WTC11 (cell line): ENCODE measurements around the gene PNP. TPM values are rescaled to one million over a fixed set of nuclear protein-coding genes. Genes with fewer than 3 reads are reported as not detected.
A peak's percentile ranks its signal among the peaks of the same experiment; 100 is the strongest.

Source experiments
- ATAC-seq: fragments of 200-7000 bp; cut with Tn5 transposase; 2 replicates; pipeline ENCODE4 v1.10.0; 2021; ENCODE audit warnings: mild to moderate bottlenecking, moderate library complexity
- CTCF ChIA-PET: fragments of 300-600 bp; sonication (Branson Sonifier 250); formaldehyde crosslinking; loops from one replicate; lab custom pipeline; 2021; ENCODE audit warnings: antibody characterized with exemption; lab: Charles Lee
- POLR2A ChIA-PET: fragments of 350-600 bp; sonication (Branson Sonifier 250); formaldehyde crosslinking; loops from one replicate; lab custom pipeline; 2021; ENCODE audit warnings: antibody characterized with exemption; lab: Charles Lee
- DNase-seq: peaks from one replicate; pipeline ENCODE4 v3.0.0; 2021; ENCODE audit warnings: low spot score
- H3K27ac Mint-ChIP-seq: 2 replicates; pipeline ENCODE4 v1.8.0; 2021; ENCODE audit warnings: mixed read lengths
- H3K27me3 Mint-ChIP-seq: 2 replicates; pipeline ENCODE4 v1.8.0; 2021; ENCODE audit warnings: low read depth, mild to moderate bottlenecking, moderate library complexity, mixed read lengths
- H3K36me3 Mint-ChIP-seq: 2 replicates; pipeline ENCODE4 v1.8.0; 2021; ENCODE audit warnings: mixed read lengths
- H3K4me1 Mint-ChIP-seq: 2 replicates; pipeline ENCODE4 v1.8.0; 2022; ENCODE audit warnings: mixed read lengths
- H3K4me3 Mint-ChIP-seq: 2 replicates; pipeline ENCODE4 v1.8.0; 2021; ENCODE audit warnings: mild to moderate bottlenecking, moderate library complexity, mixed read lengths
- H3K9me3 Mint-ChIP-seq: 2 replicates; pipeline ENCODE4 v1.8.0; 2021; ENCODE audit warnings: mixed read lengths
- AFF4 ChIP-seq: sonication (generic); formaldehyde crosslinking; IDR thresholded peaks from 2 replicates; pipeline ENCODE4 v1.8.1; 2023; ENCODE audit warnings: mild to moderate bottlenecking, missing genetic modification reagents, borderline replicate concordance
- ATF1 ChIP-seq: sonication (generic); formaldehyde crosslinking; IDR thresholded peaks from 2 replicates; pipeline ENCODE4 v1.8.1; 2023; ENCODE audit warnings: mild to moderate bottlenecking, moderate library complexity, missing genetic modification reagents
- ATF2 ChIP-seq: sonication (generic); formaldehyde crosslinking; IDR thresholded peaks from 2 replicates; pipeline ENCODE4 v1.8.1; 2022; ENCODE audit warnings: low read depth, missing genetic modification reagents, borderline replicate concordance
- ATF3 ChIP-seq: sonication (generic); formaldehyde crosslinking; conservative IDR thresholded peaks from 2 replicates; pipeline ENCODE4 v1.8.1; 2022; ENCODE audit warnings: mild to moderate bottlenecking, missing genetic modification reagents
- FOXK1 ChIP-seq: sonication (generic); formaldehyde crosslinking; IDR thresholded peaks from 2 replicates; pipeline ENCODE4 v1.8.0; 2022; ENCODE audit warnings: mild to moderate bottlenecking, moderate library complexity, missing genetic modification reagents
- IRF2 ChIP-seq: sonication (generic); formaldehyde crosslinking; IDR thresholded peaks from 2 replicates; pipeline ENCODE4 v1.8.0; 2022; ENCODE audit warnings: low read depth, missing genetic modification reagents, borderline replicate concordance
- JAZF1 ChIP-seq: fragments of 250-450 bp; sonication (Bioruptor Pico); IDR thresholded peaks from 2 replicates; pipeline ENCODE4 v1.9.0; 2021; ENCODE audit warnings: moderate library complexity, mild to moderate bottlenecking, inconsistent platforms
- MAX ChIP-seq: sonication (generic); formaldehyde crosslinking; IDR thresholded peaks from 2 replicates; pipeline ENCODE4 v1.8.0; 2022; ENCODE audit warnings: mild to moderate bottlenecking, missing genetic modification reagents
- MXD4 ChIP-seq: fragments of 250-450 bp; sonication (Bioruptor Pico); IDR thresholded peaks from 2 replicates; pipeline ENCODE4 v1.8.0; 2021; ENCODE audit warnings: mild to moderate bottlenecking, moderate library complexity, borderline replicate concordance
- MYBL2 ChIP-seq: sonication (generic); formaldehyde crosslinking; IDR thresholded peaks from 2 replicates; pipeline ENCODE4 v1.8.1; 2023; ENCODE audit warnings: mild to moderate bottlenecking, moderate library complexity, missing genetic modification reagents
- PRRX2 ChIP-seq: fragments of 250-450 bp; sonication (Bioruptor Pico); IDR thresholded peaks from 2 replicates; pipeline ENCODE4 v1.8.0; 2021; ENCODE audit warnings: mild to moderate bottlenecking
- TEAD4 ChIP-seq: sonication (generic); formaldehyde crosslinking; IDR thresholded peaks from 2 replicates; pipeline ENCODE4 v1.8.0; 2022; ENCODE audit warnings: mild to moderate bottlenecking, missing genetic modification reagents
- ZNF138 ChIP-seq: sonication (generic); formaldehyde crosslinking; conservative IDR thresholded peaks from 2 replicates; pipeline ENCODE4 v1.8.1; 2022; ENCODE audit warnings: mild to moderate bottlenecking, moderate library complexity, missing genetic modification reagents
- ZNF281 ChIP-seq: sonication (generic); formaldehyde crosslinking; IDR thresholded peaks from 2 replicates; pipeline ENCODE4 v1.8.0; 2023; ENCODE audit warnings: mild to moderate bottlenecking, missing genetic modification reagents
- ZNF425 ChIP-seq: fragments of 250-450 bp; sonication (Bioruptor Pico); conservative IDR thresholded peaks from 2 replicates; pipeline ENCODE4 v1.9.0; 2021; ENCODE audit warnings: mild to moderate bottlenecking
- ZNF532 ChIP-seq: fragments of 250-450 bp; sonication (Bioruptor Pico); IDR thresholded peaks from 2 replicates; pipeline ENCODE4 v1.9.0; 2021; ENCODE audit warnings: mild to moderate bottlenecking, borderline replicate concordance
- total RNA-seq: library from RNA; stranded (reverse); gene quantifications from 3 replicates; pipeline ENCODE4 v1.2.3, GENCODE V29; 2021

The PNP gene
- total RNA-seq, 1 experiment from 2014 or later: 95.8 TPM

- ChIA-PET CTCF (interaction anchor here (0.6 to 2.4 kb wide), 3 partner anchors 12 to 177 kb away, joined by 3 to 21 read pairs (median 4); no protein-coding TSS in a partner anchor), POLR2A (interaction anchor here (0.7 to 1.5 kb wide), 3 partner anchors 19 to 92 kb away, joined by 4 to 8 read pairs (median 8); partner anchors contain the start of genes APEX1, OSGEP, PARP2 and PIP4P1)
- H3K4me3 Mint-ChIP-seq: peak within 1 kb of the TSS; percentile 73
- H3K4me1 Mint-ChIP-seq: peaks cover 13% of the 10 kb centered on the region
- peaks cover 34% of the 10 kb centered on the region for H3K27me3 Mint-ChIP-seq
- ATAC-seq: peak; percentile 18
- no peak within 1 kb of the TSS for H3K27ac Mint-ChIP-seq
- H3K36me3 Mint-ChIP-seq: no peaks in the 10 kb centered on the region
- TF ChIP-seq ATF2: no peak
- no peak for TF ChIP-seq JAZF1 (CRISPR knock-in tag)
- no peak for TF ChIP-seq FOXK1 (CRISPR knock-in tag)
- TF ChIP-seq ATF1 (CRISPR knock-in tag): no peak
- no peak for TF ChIP-seq ZNF425 (CRISPR knock-in tag)
- no peak for TF ChIP-seq IRF2 (CRISPR knock-in tag)
- no peak for TF ChIP-seq AFF4 (CRISPR knock-in tag)
- no peak for TF ChIP-seq MAX (CRISPR knock-in tag)
- no peak for TF ChIP-seq ZNF138 (CRISPR knock-in tag)
- TF ChIP-seq ATF3: no peak
- no peak for TF ChIP-seq TEAD4
- TF ChIP-seq PRRX2: no peak
- TF ChIP-seq ZNF281: no peak
- no peak for TF ChIP-seq MYBL2
- TF ChIP-seq MXD4 (CRISPR knock-in tag): no peak
- TF ChIP-seq ZNF532 (CRISPR knock-in tag): no peak
- TF ChIP-seq, all 79 proteins: peak for 0
- H3K9me3 Mint-ChIP-seq: no peaks in the 10 kb centered on the region
- no peak for DNase-seq
Observed at GRCh38 chr14:20435582-20436362, 33.4 kb upstream of the PNP start, which contains the start of gene KLHL33. Gene KLHL33, minus strand, starts transcription at chr14:20436166. Its CDS starts 355 bp downstream, at chr14:20435811.
